ENCODE measurements around the gene TAF6L. TPM values are rescaled to one million over a fixed set of nuclear protein-coding genes. Genes with fewer than 3 reads are reported as not detected.

The TAF6L gene
- total and polyA plus RNA-seq, 12 donors = 7.7 to 18.9 (median 9.5) TPM

DNA sequence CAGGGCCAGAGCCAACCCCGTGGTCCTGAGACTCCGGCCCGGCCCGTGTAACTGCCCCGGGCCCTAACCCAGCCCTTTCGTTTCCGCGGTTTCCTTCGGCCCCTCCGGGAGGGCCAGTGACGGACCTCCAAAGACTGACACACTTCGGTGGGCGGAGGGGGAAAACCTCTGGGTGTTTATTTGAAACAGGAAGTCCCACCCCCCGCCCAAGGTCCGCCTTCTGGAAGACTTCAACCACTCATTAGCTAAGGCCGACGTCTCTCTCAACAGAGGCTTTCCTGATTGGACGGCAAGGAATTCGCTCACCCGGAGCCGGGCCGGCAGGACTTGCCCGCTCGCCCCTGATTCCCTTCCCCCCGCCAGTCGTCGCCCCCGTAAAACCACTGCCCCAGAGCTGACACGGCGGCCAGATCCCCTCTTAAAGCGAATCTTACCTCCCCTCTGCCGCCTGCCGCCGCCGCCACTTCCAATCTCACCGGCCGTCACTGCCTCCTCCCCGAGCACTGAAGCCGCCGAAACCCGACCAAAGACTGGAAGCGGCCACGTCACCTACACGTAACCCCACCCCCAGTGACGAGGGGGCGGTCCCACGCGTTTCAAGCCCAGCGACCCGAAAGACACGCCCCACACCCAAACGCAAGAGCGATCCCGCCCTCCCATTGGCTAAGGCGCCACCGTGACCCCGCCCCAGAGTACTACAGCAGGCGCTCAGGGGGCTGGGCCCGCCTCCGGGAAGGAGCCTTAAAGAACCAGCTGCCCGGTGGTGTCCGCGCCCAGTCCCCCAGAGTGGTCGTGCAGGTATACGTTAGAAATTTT lies 60.5 kb downstream of the TAF6L start, which contains the start of gene STX5:
Gene STX5 (minus strand): TSS at position 532 of the 816 bp plus-strand sequence. CDS start 808 bp downstream, outside the sequence.
- H3K27ac ChIP-seq = peak within 1 kb of the TSS; percentile 82 to 97 (median 94)
- WGBS, 2 donors = 0 to 1% methylated on average over 65 of the region's 65 CpGs
- intact Hi-C loops (cut with DNase I) = loop anchor here in 6 of 10 donors (2.0 to 10.0 kb wide), 5 partner anchors 25 to 227 kb away; partner anchors contain the start of genes TMEM179B (in 3 of the 6), TMEM223 (in 3 of the 6) and MTA2 (in 1 of the 6)
- ATAC-seq (peak; percentile 98 to 99 (median 98)), DNase-seq (peak; percentile 99 to 100)
- H3K36me3 ChIP-seq = peaks cover 0 to 73% (median 37%) of the 10 kb centered on the region in 9 donors
- H3K4me1 ChIP-seq = peaks cover 8 to 49% (median 44%) of the 10 kb centered on the region in 9 donors
- H3K9me3 ChIP-seq = no peaks in the 10 kb centered on the region
- TF ChIP-seq CTCF (IDR thresholded peaks at IDR 0.05) = no peak
- peak within 1 kb of the TSS; percentile 65 to 99 (median 88) for H3K4me3 ChIP-seq
- no peaks in the 10 kb centered on the region for H3K27me3 ChIP-seq

GRCh38 chr11:62832336-62833234 lies 61.4 kb downstream of the TAF6L start, which contains the start of gene TEX54:
Gene TEX54, minus strand, starts transcription at chr11:62832841.
- WGBS, 2 donors = 12 to 14% methylated on average over 40 of the region's 40 CpGs
- DNase-seq = peak in 1 of 2 donors; percentile 26
- Histone ChIP-seq H3K9me3 (no peaks in the 10 kb centered on the region), H3K4me1 (peaks cover 8 to 51% (median 43%) of the 10 kb centered on the region in 9 donors), H3K4me3 (peak within 1 kb of the TSS; percentile 65 to 99 (median 88)), H3K27me3 (no peaks in the 10 kb centered on the region), H3K36me3 (peaks cover 0 to 68% (median 30%) of the 10 kb centered on the region in 9 donors), H3K27ac (peak within 1 kb of the TSS; percentile 82 to 97 (median 94))
- no peak for TF ChIP-seq CTCF (IDR thresholded peaks at IDR 0.05)
- intact Hi-C loops (cut with DNase I) = loop anchor here in 6 of 10 donors (5.0 to 10.0 kb wide), 4 partner anchors 40 to 228 kb away; partner anchors contain the start of genes TMEM179B (in 3 of the 6), TMEM223 (in 3 of the 6) and MTA2 (in 1 of the 6)
- ATAC-seq = peak in 6 of 8 donors; percentile 1 to 22 (median 2)

- TF ChIP-seq CTCF (IDR thresholded peaks at IDR 0.05) = no peak
- H3K27me3 ChIP-seq = no peaks in the 10 kb centered on the region
- H3K4me1 ChIP-seq = peaks cover 5 to 46% (median 30%) of the 10 kb centered on the region in 9 donors
- intact Hi-C loops (cut with DNase I) = loop anchor here in 4 of 10 donors (5.0 to 10.0 kb wide), 4 partner anchors 38 to 231 kb away; partner anchors contain the start of genes MTA2 (in 1 of the 4), TMEM179B (in 1 of the 4) and TMEM223 (in 1 of the 4)
- H3K36me3 ChIP-seq = peaks cover 0 to 47% (median 30%) of the 10 kb centered on the region in 9 donors
- ATAC-seq = no peak
- H3K9me3 ChIP-seq = no peaks in the 10 kb centered on the region
- DNase-seq = no peak
- H3K4me3 ChIP-seq = no peak overlapping the region
- H3K27ac ChIP-seq = no peak overlapping the region
- WGBS, 2 donors = 86 to 90% methylated on average over 8 of the region's 8 CpGs
Measured at GRCh38 chr11:62835336-62835735, 64.1 kb downstream of the TAF6L start.

Small RNAs within 50 kb of the gene (microRNA-seq; reads per million reads assigned to microRNA genes)
- gene MIR6514 (2.6 to 3.6 reads per million in 2 donors), gene MIR6748 (0 reads per million in 2 donors)

Other genes with a start within 250 kb of the TAF6L start
Only the 30 nearest of the 31 such genes appear.
- gene AHNAK, start 224.6 kb upstream of the TAF6L start, total RNA-seq = 100 to 1,000 TPM; 259 to 447 (median 386) TPM
- gene AHNAK, start 224.6 kb upstream of the TAF6L start, polyA plus RNA-seq = 100 to 1,000 TPM; 101 to 113 TPM
- gene EEF1G, start 197.5 kb upstream of the TAF6L start, total RNA-seq = 1,000 to 10,000 TPM in 5 of 10 donors, 100 to 1,000 TPM in 5; 784 to 1,131 (median 1,002) TPM
- gene EEF1G, start 197.5 kb upstream of the TAF6L start, polyA plus RNA-seq = 1,000 to 10,000 TPM in 1 of 2 donors, 100 to 1,000 TPM in 1; 555 to 1,173 TPM
- gene TUT1, start 179.9 kb upstream of the TAF6L start, total RNA-seq = 10 to 100 TPM in 8 of 10 donors, 1 to 10 TPM in 2; 8.2 to 17.9 (median 12.3) TPM
- 10 to 100 TPM in 1 of 2 donors, 1 to 10 TPM in 1; 9.3 to 19.2 TPM for gene TUT1, start 179.9 kb upstream of the TAF6L start, polyA plus RNA-seq
- gene MTA2, start 169.5 kb upstream of the TAF6L start, total RNA-seq = 10 to 100 TPM; 25.0 to 45.3 (median 29.8) TPM
- 10 to 100 TPM; 22.1 to 35.3 TPM for gene MTA2, start 169.5 kb upstream of the TAF6L start, polyA plus RNA-seq
- 10 to 100 TPM in 8 of 10 donors, 1 to 10 TPM in 2; 7.7 to 27.2 (median 15.2) TPM for gene EML3, start 158.6 kb upstream of the TAF6L start, total RNA-seq
- gene EML3, start 158.6 kb upstream of the TAF6L start, polyA plus RNA-seq = 10 to 100 TPM; 18.9 to 50.4 TPM
- gene ROM1, start 158.1 kb upstream of the TAF6L start, total RNA-seq = 1 to 10 TPM in 8 of 10 donors, under 1 TPM in 2; 0.81 to 4.4 (median 1.8) TPM
- 1 to 10 TPM; 5.3 to 6.6 TPM for gene ROM1, start 158.1 kb upstream of the TAF6L start, polyA plus RNA-seq
- gene B3GAT3, start 149.4 kb upstream of the TAF6L start, total RNA-seq = 10 to 100 TPM in 7 of 10 donors, 1 to 10 TPM in 3; 6.8 to 20.7 (median 10.6) TPM
- gene B3GAT3, start 149.4 kb upstream of the TAF6L start, polyA plus RNA-seq = 10 to 100 TPM; 29.5 to 41.2 TPM
- 100 to 1,000 TPM in 3 of 10 donors, 10 to 100 TPM in 7; 84.0 to 148 (median 96.7) TPM for gene GANAB, start 124.8 kb upstream of the TAF6L start, total RNA-seq
- gene GANAB, start 124.8 kb upstream of the TAF6L start, polyA plus RNA-seq = 10 to 100 TPM; 53.2 to 87.2 TPM
- gene INTS5, start 118.1 kb upstream of the TAF6L start, total RNA-seq = 10 to 100 TPM in 8 of 10 donors, 1 to 10 TPM in 2; 9.7 to 15.0 (median 10.9) TPM
- 1 to 10 TPM; 2.8 to 8.3 TPM for gene INTS5, start 118.1 kb upstream of the TAF6L start, polyA plus RNA-seq
- gene C11orf98, start 106.2 kb upstream of the TAF6L start, total RNA-seq = 10 to 100 TPM; 25.8 to 41.5 (median 30.0) TPM
- 100 to 1,000 TPM in 1 of 2 donors, 10 to 100 TPM in 1; 75.9 to 210 TPM for gene C11orf98, start 106.2 kb upstream of the TAF6L start, polyA plus RNA-seq
- gene CSKMT, start 106.1 kb upstream of the TAF6L start, total RNA-seq = 1 to 10 TPM; 2.4 to 7.7 (median 4.2) TPM
- gene CSKMT, start 106.1 kb upstream of the TAF6L start, polyA plus RNA-seq = 10 to 100 TPM in 1 of 2 donors, 1 to 10 TPM in 1; 8.8 to 15.7 TPM
- 1 to 10 TPM; 3.9 to 9.5 (median 5.5) TPM for gene UQCC3, start 99.7 kb upstream of the TAF6L start, total RNA-seq
- 10 to 100 TPM; 18.0 to 23.0 TPM for gene UQCC3, start 99.7 kb upstream of the TAF6L start, polyA plus RNA-seq
- gene LBHD1, start 99.1 kb upstream of the TAF6L start, total RNA-seq = 1 to 10 TPM; 1.6 to 4.9 (median 3.0) TPM
- 1 to 10 TPM; 1.6 to 6.4 TPM for gene LBHD1, start 99.1 kb upstream of the TAF6L start, polyA plus RNA-seq
- gene UBXN1, start 92.3 kb upstream of the TAF6L start, total RNA-seq = 100 to 1,000 TPM in 1 of 10 donors, 10 to 100 TPM in 9; 57.8 to 100 (median 81.2) TPM
- gene UBXN1, start 92.3 kb upstream of the TAF6L start, polyA plus RNA-seq = 100 to 1,000 TPM in 1 of 2 donors, 10 to 100 TPM in 1; 83.1 to 175 TPM
- gene LRRN4CL, start 81.9 kb upstream of the TAF6L start, total RNA-seq = 1 to 10 TPM; 2.0 to 9.5 (median 2.6) TPM
- gene LRRN4CL, start 81.9 kb upstream of the TAF6L start, polyA plus RNA-seq = 1 to 10 TPM; 1.9 to 2.8 TPM
- gene BSCL2, start 64.0 kb upstream of the TAF6L start, total RNA-seq = 10 to 100 TPM in 9 of 10 donors, 1 to 10 TPM in 1; 8.5 to 26.8 (median 15.7) TPM
- 10 to 100 TPM; 31.4 to 83.0 TPM for gene BSCL2, start 64.0 kb upstream of the TAF6L start, polyA plus RNA-seq
- under 1 TPM in 4 of 10 donors, not detected in 6; 0.26 to 0.34 (median 0.31) TPM for gene GNG3, start 63.7 kb upstream of the TAF6L start, total RNA-seq
- under 1 TPM in 1 of 2 donors, not detected in 1; 0.16 TPM for gene GNG3, start 63.7 kb upstream of the TAF6L start, polyA plus RNA-seq
- 10 to 100 TPM; 26.9 to 40.9 (median 33.4) TPM for gene HNRNPUL2, start 43.9 kb upstream of the TAF6L start, total RNA-seq
- 10 to 100 TPM; 21.4 to 35.3 TPM for gene HNRNPUL2, start 43.9 kb upstream of the TAF6L start, polyA plus RNA-seq
- 10 to 100 TPM in 9 of 10 donors, 1 to 10 TPM in 1; 9.4 to 16.2 (median 12.9) TPM for gene TTC9C, start 42.9 kb upstream of the TAF6L start, total RNA-seq
- gene TTC9C, start 42.9 kb upstream of the TAF6L start, polyA plus RNA-seq = 10 to 100 TPM; 20.3 to 20.8 TPM
- 10 to 100 TPM in 4 of 10 donors, 1 to 10 TPM in 6; 7.5 to 14.9 (median 9.6) TPM for gene ZBTB3, start 17.2 kb upstream of the TAF6L start, total RNA-seq
- 1 to 10 TPM; 2.2 to 8.6 TPM for gene ZBTB3, start 17.2 kb upstream of the TAF6L start, polyA plus RNA-seq
- 10 to 100 TPM; 30.9 to 57.0 (median 42.9) TPM for gene POLR2G, start 9.8 kb upstream of the TAF6L start, total RNA-seq
- 100 to 1,000 TPM in 1 of 2 donors, 10 to 100 TPM in 1; 42.1 to 134 TPM for gene POLR2G, start 9.8 kb upstream of the TAF6L start, polyA plus RNA-seq
- 10 to 100 TPM in 8 of 10 donors, 1 to 10 TPM in 2; 9.4 to 27.2 (median 17.4) TPM for gene TMEM179B, start 16.0 kb downstream of the TAF6L start, total RNA-seq
- gene TMEM179B, start 16.0 kb downstream of the TAF6L start, polyA plus RNA-seq = 10 to 100 TPM; 24.8 to 54.4 TPM
- 10 to 100 TPM; 21.9 to 28.6 (median 23.5) TPM for gene TMEM223, start 20.6 kb downstream of the TAF6L start, total RNA-seq
- gene TMEM223, start 20.6 kb downstream of the TAF6L start, polyA plus RNA-seq = 10 to 100 TPM; 30.9 to 75.3 TPM
- gene NXF1, start 34.0 kb downstream of the TAF6L start, total RNA-seq = 10 to 100 TPM; 28.3 to 58.7 (median 36.7) TPM
- 10 to 100 TPM; 66.6 to 96.7 TPM for gene NXF1, start 34.0 kb downstream of the TAF6L start, polyA plus RNA-seq
- 10 to 100 TPM; 16.8 to 27.0 (median 19.0) TPM for gene STX5, start 60.7 kb downstream of the TAF6L start, total RNA-seq
- gene STX5, start 60.7 kb downstream of the TAF6L start, polyA plus RNA-seq = 10 to 100 TPM; 13.6 to 31.9 TPM
- gene TEX54, start 61.4 kb downstream of the TAF6L start, total RNA-seq = not detected
- not detected for gene TEX54, start 61.4 kb downstream of the TAF6L start, polyA plus RNA-seq
- gene WDR74, start 68.2 kb downstream of the TAF6L start, total RNA-seq = 10 to 100 TPM; 17.7 to 31.2 (median 22.9) TPM
- gene WDR74, start 68.2 kb downstream of the TAF6L start, polyA plus RNA-seq = 10 to 100 TPM; 48.3 to 62.4 TPM
- 10 to 100 TPM; 32.0 to 78.4 (median 42.6) TPM for gene SLC3A2, start 109.5 kb downstream of the TAF6L start, total RNA-seq
- 100 to 1,000 TPM in 1 of 2 donors, 10 to 100 TPM in 1; 36.2 to 110 TPM for gene SLC3A2, start 109.5 kb downstream of the TAF6L start, polyA plus RNA-seq
- gene CHRM1, start 150.0 kb downstream of the TAF6L start, total RNA-seq = not detected
- gene CHRM1, start 150.0 kb downstream of the TAF6L start, polyA plus RNA-seq = not detected
- not detected for gene SLC22A6, start 213.6 kb downstream of the TAF6L start, total RNA-seq
- gene SLC22A6, start 213.6 kb downstream of the TAF6L start, polyA plus RNA-seq = not detected